ENCODE results near the gene VSTM4.

DNA sequence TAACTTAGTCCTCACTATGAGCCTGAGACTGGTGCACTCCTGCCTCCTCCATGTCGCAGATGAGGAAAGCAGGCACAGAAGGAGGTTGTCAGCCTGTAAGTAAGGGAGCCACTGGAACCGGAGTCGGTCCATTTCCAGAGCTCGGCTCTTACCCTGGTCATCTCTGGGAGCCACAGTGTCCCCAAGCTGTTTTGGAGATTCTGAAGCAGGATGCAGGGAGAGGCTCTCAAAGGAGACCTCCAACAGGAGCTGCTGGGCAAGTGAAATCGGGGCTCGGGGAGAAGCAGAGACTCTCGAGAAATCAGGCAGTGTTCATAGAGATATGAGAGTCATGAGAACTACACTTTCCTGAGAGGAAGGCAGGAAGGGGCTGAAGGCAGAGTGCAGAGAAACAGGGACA, 39.0 kb downstream of the VSTM4 start:
- TF ChIP-seq CTCF (IDR thresholded peaks at IDR 0.05), result no peak
- TF ChIP-seq POLR2AphosphoS5 (IDR thresholded peaks at IDR 0.05), result no peak
